Heart left ventricle (tissue), 16 donors: ENCODE measurements around the gene ACTA1. TPM values are rescaled to one million over a fixed set of nuclear protein-coding genes. Genes with fewer than 3 reads are reported as not detected.
"Not testable (repeated sequence)": the region's sequence is repeated elsewhere in the genome, so short reads cannot be mapped to it uniquely, and the experiment has no call there.

Source experiments
- ATAC-seq, 4 donors: fragments of 200-7000 bp; cut with Tn5 transposase; one replicate each; pipeline ENCODE4 v1.9.1; 2020 to 2022; ENCODE audit warnings: moderate library complexity in 4 of 4, mild to moderate bottlenecking in 3 of 4, moderate number of reproducible peaks in 1 of 4
- DNase-seq, 5 donors: peaks; one replicate each; pipeline ENCODE4 v3.0.0-alpha.2; 2020
- H3K27ac ChIP-seq, 12 donors: fragments of 200-600 bp; sonication (generic) in 4 of 12; one replicate each; pipeline versions ENCODE4 v1.5.0 to v1.8.0; 2016 to 2022; ENCODE audit warnings: mild to moderate bottlenecking in 2 of 12
- H3K27me3 ChIP-seq, 9 donors: fragments of 200-600 bp; sonication (generic) in 2 of 9; one replicate each; pipeline versions ENCODE4 v1.5.1 to v1.8.0; 2016 to 2022; ENCODE audit warnings: mild to moderate bottlenecking in 3 of 9
- H3K36me3 ChIP-seq, 9 donors: fragments of 200-600 bp; sonication (generic) in 2 of 9; one replicate each; pipeline versions ENCODE4 v1.5.0 to v1.8.0; 2018 to 2022; ENCODE audit warnings: mild to moderate bottlenecking in 2 of 9
- H3K4me1 ChIP-seq, 12 donors: fragments of 200-600 bp; sonication (generic) in 4 of 12; one replicate each; pipeline versions ENCODE4 v1.5.0 to v1.8.0; 2016 to 2022; ENCODE audit warnings: mild to moderate bottlenecking in 3 of 12
- H3K4me3 ChIP-seq, 12 donors: fragments of 200-600 bp; sonication (generic) in 4 of 12; one replicate each; pipeline versions ENCODE4 v1.5.0 to v1.8.0; 2017 to 2022; ENCODE audit warnings: mild to moderate bottlenecking in 9 of 12, moderate library complexity in 4 of 12
- H3K9me3 ChIP-seq, 12 donors: fragments of 200-600 bp; sonication (generic) in 4 of 12; one replicate each; pipeline versions ENCODE4 v1.5.0 to v1.8.0; 2016 to 2022; ENCODE audit warnings: mild to moderate bottlenecking in 1 of 12
- POLR2A ChIP-seq, 2 donors: fragments of 450-650 bp; IDR thresholded peaks; one replicate each; pipeline ENCODE4 v1.6.1; 2017; ENCODE audit warnings: antibody characterized with exemption in 2 of 2, mild to moderate bottlenecking in 2 of 2, moderate library complexity in 2 of 2
- whole genome bisulfite sequencing, 4 donors: extraction: QIAGEN DNeasy Blood & Tissue Kit in 2 of 4; methylation state at CpG; one replicate each; pipeline versions ENCODE4 v1.1.5 to v1.1.7; 2013 to 2018; 5-methylcytosine and 5-hydroxymethylcytosine counted together
- intact Hi-C, 10 donors: fragments of 100-400 bp; cut with DNase I; formaldehyde crosslinking; loops; one replicate each; pipeline versions ENCODE4 v1.11.1 to v1.14.2; 2022
- polyA plus RNA-seq, 2 donors: library from polyadenylated mRNA; stranded (reverse); fragments of 200-250 nt; gene quantifications; one replicate each; pipeline ENCODE4 v1.2.3, GENCODE V29; 2013
- total RNA-seq, 9 donors: library from RNA; depleted of rRNA in 2 of 9; stranded (reverse); fragments of >200 nt in 2 of 9; fragmentation: NEBNext Ultra II Directional in 3 of 9; extraction: Animal tissue kit (Norgen Biotek cat#: 25700) in 3 of 9; gene quantifications; one replicate each; pipeline versions ENCODE4 v1.1.0 to v1.2.4, GENCODE V29; 2016 to 2023
- TF ChIP-seq, protein P1 (sequence below), 12 donors: fragments of 200-600 bp; sonication (generic) in 4 of 12; IDR thresholded peaks; one replicate each; pipeline versions ENCODE4 v1.5.0 to v1.8.0; 2018 to 2022; ENCODE audit warnings: antibody characterized with exemption in 12 of 12, mild to moderate bottlenecking in 5 of 12
- donor health status: ischemic (EF 13 %, LVEDD 7.1; RV severe dilation, severe dysfunction).
- donor health status: healthy with polysubstance abuse.
- donor health status: DM: no; HTN: yes; CAD: no.
- donor health status: DM: no; HTN: no; CAD: no.
- donor health status: ischemic (EF 25% LVEDD 6.9; RV normal size, moderate dysfunction).
- donor health status: ischemic (EF 25% LVEDD 5.7; RV mildly dilated, moderate dysfunction).
- donor health status: healthy.
- donor health status: DM: yes; HTN: yes; CAD: no.
- donor health status: ischemic (EF 35%, LVEDD 5.7; RV mildly dilated, moderate dysfunction).
- donor health status: nonischemic (EF 11% LVEDD 7.7; RV severe dilation, severe dysfunction).
- donor health status: DM: yes; HTN: yes; CAD: no.
- donor health status: PGD.
- donor health status: ischemic (EF 29% LVEDD 5.4; RV normal size, mild dysfunction).
- donor health status: nonischemic (EF 23%, LVEDD 6.1; RV moderate dilation, normal function).

The ACTA1 gene
- total and polyA plus RNA-seq, 11 donors: 1,926 to 30,941 (median 8,475) TPM

DNA sequence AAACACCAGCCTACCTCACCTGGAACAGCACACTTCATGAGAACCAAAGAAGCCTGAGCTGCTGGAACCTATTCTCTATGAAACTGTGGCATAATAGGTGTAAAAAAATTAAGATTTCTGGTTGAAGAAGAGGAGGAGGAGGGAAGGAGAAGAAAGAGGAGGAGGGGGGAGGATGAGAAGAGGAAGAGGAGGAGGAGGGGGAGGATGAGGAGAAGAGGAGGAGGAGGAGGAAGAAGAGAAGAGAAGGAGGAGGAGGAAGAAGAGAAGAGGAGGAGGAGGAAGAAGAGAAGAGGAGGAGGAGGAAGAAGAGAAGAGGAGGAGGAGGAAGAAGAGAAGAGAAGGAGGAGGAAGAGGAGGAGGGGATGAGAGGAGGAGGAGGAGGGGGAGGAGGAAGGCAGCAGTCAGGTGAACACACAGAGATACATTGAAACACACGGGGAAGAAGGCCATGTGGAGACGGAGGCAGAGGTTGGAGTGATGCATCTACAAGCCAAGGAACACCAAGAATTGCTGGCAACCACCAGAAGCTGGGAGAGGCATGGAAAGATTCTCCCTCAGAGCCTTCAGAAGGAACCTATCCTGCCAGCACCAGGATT, 8.2 kb downstream of the ACTA1 start:
- Histone ChIP-seq H3K27me3 (peaks cover 0 to 40% (median 14%) of the 10 kb centered on the region in 9 donors), H3K4me1 (peaks cover 0 to 3% (median under 1%) of the 10 kb centered on the region in 12 donors), H3K4me3 (no peak overlapping the region), H3K27ac (no peak overlapping the region), H3K36me3 (no peaks in the 10 kb centered on the region), H3K9me3 (peaks cover 0 to 19% (median 3%) of the 10 kb centered on the region in 12 donors)
- intact Hi-C loops: no loop called here
- no peak for ATAC-seq
- whole genome bisulfite sequencing, 4 donors: 68 to 77% (median 73%) methylated on average over 2 of the region's 2 CpGs
- no peak for TF ChIP-seq POLR2A (IDR thresholded peaks at IDR 0.05)
- TF ChIP-seq, protein P1, sequence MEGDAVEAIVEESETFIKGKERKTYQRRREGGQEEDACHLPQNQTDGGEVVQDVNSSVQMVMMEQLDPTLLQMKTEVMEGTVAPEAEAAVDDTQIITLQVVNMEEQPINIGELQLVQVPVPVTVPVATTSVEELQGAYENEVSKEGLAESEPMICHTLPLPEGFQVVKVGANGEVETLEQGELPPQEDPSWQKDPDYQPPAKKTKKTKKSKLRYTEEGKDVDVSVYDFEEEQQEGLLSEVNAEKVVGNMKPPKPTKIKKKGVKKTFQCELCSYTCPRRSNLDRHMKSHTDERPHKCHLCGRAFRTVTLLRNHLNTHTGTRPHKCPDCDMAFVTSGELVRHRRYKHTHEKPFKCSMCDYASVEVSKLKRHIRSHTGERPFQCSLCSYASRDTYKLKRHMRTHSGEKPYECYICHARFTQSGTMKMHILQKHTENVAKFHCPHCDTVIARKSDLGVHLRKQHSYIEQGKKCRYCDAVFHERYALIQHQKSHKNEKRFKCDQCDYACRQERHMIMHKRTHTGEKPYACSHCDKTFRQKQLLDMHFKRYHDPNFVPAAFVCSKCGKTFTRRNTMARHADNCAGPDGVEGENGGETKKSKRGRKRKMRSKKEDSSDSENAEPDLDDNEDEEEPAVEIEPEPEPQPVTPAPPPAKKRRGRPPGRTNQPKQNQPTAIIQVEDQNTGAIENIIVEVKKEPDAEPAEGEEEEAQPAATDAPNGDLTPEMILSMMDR (IDR thresholded peaks at IDR 0.05): no peak
- DNase-seq: no peak

DNA sequence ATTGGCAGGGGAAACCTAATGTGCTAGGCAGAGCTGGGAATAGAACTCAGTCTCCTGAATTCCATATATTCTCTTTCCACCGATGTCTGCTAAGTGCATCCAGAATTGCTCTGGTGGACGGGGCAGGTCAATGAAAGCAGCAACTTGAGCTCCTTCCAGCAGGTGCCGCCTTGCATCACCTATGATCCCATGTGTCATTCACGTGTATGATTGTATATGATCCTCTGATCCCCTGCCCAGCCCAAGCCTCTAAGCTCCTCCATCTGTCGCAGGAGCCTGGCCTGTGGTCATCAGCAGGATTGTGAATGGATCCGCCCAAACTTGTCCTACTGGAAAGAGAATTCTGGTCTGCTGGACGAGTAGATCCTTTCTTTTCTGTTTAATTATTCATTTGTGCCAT, 13.1 kb downstream of the ACTA1 start:
- ATAC-seq (no peak), DNase-seq (no peak)
- H3K27ac ChIP-seq: no peak overlapping the region
- TF ChIP-seq, protein P1 (IDR thresholded peaks at IDR 0.05): no peak
- no peak for TF ChIP-seq POLR2A (IDR thresholded peaks at IDR 0.05)
- H3K27me3 ChIP-seq: peaks cover 0 to 7% (median 0%) of the 10 kb centered on the region in 9 donors
- H3K9me3 ChIP-seq: peaks cover 0 to 19% (median 3%) of the 10 kb centered on the region in 12 donors
- H3K4me1 ChIP-seq: no peaks in the 10 kb centered on the region
- intact Hi-C loops: no loop called here
- no peaks in the 10 kb centered on the region for H3K36me3 ChIP-seq
- H3K4me3 ChIP-seq: no peak overlapping the region
- WGBS, 4 donors: 78 to 81% (median 80%) methylated on average over 7 of the region's 7 CpGs

DNA sequence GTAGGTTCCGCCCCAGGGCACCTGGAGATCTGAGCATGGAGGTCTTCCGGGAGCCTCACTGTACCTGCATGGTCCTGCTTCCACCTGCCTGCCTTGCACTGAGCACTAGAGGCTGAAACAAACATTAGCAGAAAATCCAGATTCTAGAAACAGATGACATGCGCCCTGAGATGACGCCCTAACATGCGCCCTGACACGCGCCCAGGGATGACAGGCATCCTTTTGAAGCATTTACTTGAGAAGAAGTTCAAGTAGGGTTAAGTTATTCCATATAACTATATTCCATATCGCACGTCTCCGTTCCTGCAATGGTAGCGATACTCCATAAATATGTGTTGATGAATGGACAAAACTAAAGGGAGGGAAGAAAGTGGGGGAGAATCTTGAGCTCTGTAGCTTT, 13.7 kb downstream of the ACTA1 start:
- Histone ChIP-seq H3K9me3 (peaks cover 0 to 19% (median 3%) of the 10 kb centered on the region in 12 donors), H3K27me3 (peaks cover 0 to 7% (median 0%) of the 10 kb centered on the region in 9 donors), H3K36me3 (no peaks in the 10 kb centered on the region), H3K4me3 (no peak overlapping the region), H3K4me1 (no peaks in the 10 kb centered on the region), H3K27ac (no peak overlapping the region)
- no peak for ATAC-seq
- TF ChIP-seq, protein P1 (IDR thresholded peaks at IDR 0.05): no peak
- no peak for TF ChIP-seq POLR2A (IDR thresholded peaks at IDR 0.05)
- WGBS, 4 donors: 93 to 96% (median 94%) methylated on average over 11 of the region's 11 CpGs
- DNase-seq: no peak
- intact Hi-C loops: no loop called here

DNA sequence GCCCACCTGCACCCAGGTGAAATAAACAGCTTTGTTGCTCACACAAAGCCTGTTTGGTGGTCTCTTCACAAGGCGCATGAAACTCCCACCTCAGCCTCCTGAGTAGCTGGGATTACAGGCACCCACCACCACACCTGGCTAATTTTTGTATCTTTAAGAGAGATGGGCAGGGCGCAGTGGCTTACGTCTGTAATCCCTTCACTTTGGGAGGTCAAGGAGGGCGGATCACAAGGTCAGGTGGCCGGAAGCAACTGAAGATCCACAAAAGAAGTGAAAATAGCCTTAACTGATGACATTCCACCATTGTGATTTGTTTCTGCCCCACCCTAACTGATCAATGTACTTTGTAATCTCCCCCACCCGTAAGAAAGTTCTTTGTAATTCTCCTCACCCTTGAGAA, 15.3 kb downstream of the ACTA1 start:
- H3K27ac ChIP-seq, H3K9me3 ChIP-seq, H3K4me1 ChIP-seq, H3K4me3 ChIP-seq, H3K36me3 ChIP-seq, H3K27me3 ChIP-seq, ATAC-seq, intact Hi-C loops, DNase-seq: not testable (repeated sequence)
- 71 to 79% (median 73%) methylated on average over 6 of the region's 6 CpGs for WGBS, 4 donors

DNA sequence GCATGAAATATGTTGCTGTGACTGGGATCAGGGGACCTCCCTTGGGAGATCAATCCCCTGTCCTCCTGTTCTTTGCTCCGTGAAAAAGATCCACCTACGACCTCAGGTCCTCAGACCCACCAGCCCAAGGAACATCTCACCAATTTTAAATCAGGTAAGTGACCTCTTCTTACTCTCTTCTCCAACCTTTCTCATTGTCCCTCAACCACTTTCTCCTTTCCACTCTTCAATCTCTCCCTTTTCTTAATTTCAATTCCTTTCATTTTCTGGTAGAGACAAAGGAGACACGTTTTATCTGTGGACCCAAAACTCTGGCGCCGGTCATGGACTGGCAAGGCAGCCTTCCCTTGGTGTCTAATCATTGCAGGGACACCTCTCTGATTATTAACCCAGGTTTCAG, 21.1 kb downstream of the ACTA1 start:
- H3K4me3 ChIP-seq, ATAC-seq, H3K9me3 ChIP-seq, H3K27ac ChIP-seq, H3K36me3 ChIP-seq, DNase-seq: not testable (repeated sequence)
- 85 to 91% (median 88%) methylated on average over 5 of the region's 5 CpGs for WGBS, 4 donors
- Histone ChIP-seq H3K27me3 (peaks cover 0 to 26% (median 5%) of the 10 kb centered on the region in 9 donors), H3K4me1 (peaks cover 3 to 40% (median 28%) of the 10 kb centered on the region in 12 donors)
- intact Hi-C loops: loop anchor here in 1 of 10 donors (5.0 kb wide), 1 partner anchor 46 kb away; no protein-coding TSS in a partner anchor
